HepG2 (cell line): ENCODE measurements around the gene FGGY. TPM values are rescaled to one million over a fixed set of nuclear protein-coding genes. Genes with fewer than 3 reads are reported as not detected.

Source experiments
- ATAC-seq: fragments of 200-7000 bp; cut with Tn5 transposase; 3 replicates; pipeline ENCODE4 v1.9.1; 2020; ENCODE audit warnings: mild to moderate bottlenecking, moderate library complexity
- BruUV-seq: library from RNA; stranded (reverse); fragments of 400-500 nt; replicated peaks from 2 replicates; lab custom pipeline; 2021; lab: Mats Ljungman, UMichigan
- CTCF ChIA-PET: fragments of 300-600 bp; formaldehyde crosslinking; extraction: SDS; loops from one replicate; lab custom pipeline; 2021; ENCODE audit warnings: low total read pairs, inconsistent platforms, low intra/inter-chr PET ratio; lab: Yijun Ruan, JAX
- POLR2A ChIA-PET: fragments of 350-600 bp; sonication (Branson Sonifier 250); formaldehyde crosslinking; loops from one replicate; lab custom pipeline; 2020; ENCODE audit warnings: antibody characterized with exemption, inconsistent platforms; lab: Yijun Ruan, JAX
- DNase-seq: peaks from one replicate; pipeline ENCODE4 v3.0.0-alpha.2; 2015; ENCODE audit warnings: low spot score
- FAIRE-seq: peaks from 3 replicates; lab custom pipeline; 2011; peaks lifted over from hg19 to GRCh38; lab: Jason Lieb, UNC
- H2AFZ ChIP-seq: one replicate; pipeline ENCODE4 v1.6.1; 2011; ENCODE audit warnings: low read length, inconsistent platforms
- H3K27ac ChIP-seq: fragments of 300-600 bp; 3 replicates; pipeline ENCODE4 v1.8.0; 2011; ENCODE audit warnings: mixed run types, mild to moderate bottlenecking, mixed read lengths, low read length, inconsistent platforms; ENCODE audit not compliant: insufficient read depth; ENCODE audit errors: extremely low read length
- H3K27me3 ChIP-seq, 2 experiments: fragments of 200-600 bp in 1 of 2; 2 replicates in 1 of 2; 3 replicates in 1 of 2; pipeline versions ENCODE4 v1.6.0 to v1.8.0; 2011; ENCODE audit warnings: low read length in 2 of 2, mild to moderate bottlenecking in 2 of 2, moderate library complexity in 2 of 2, inconsistent platforms in 1 of 2; ENCODE audit not compliant: insufficient read depth in 2 of 2, control insufficient read depth in 1 of 2
- H3K36me3 ChIP-seq, 2 experiments: fragments of 200-600 bp in 1 of 2; replicated peaks in 1 of 2; 2 replicates in 1 of 2; 3 replicates in 1 of 2; pipeline versions ENCODE4 v1.5.1 to v1.8.0; 2011; ENCODE audit warnings: low read length in 2 of 2, inconsistent platforms in 1 of 2; ENCODE audit not compliant: insufficient read depth in 2 of 2, control insufficient read depth in 1 of 2
- H3K4me1 ChIP-seq: 2 replicates; pipeline ENCODE4 v1.5.1; 2012; ENCODE audit warnings: low read length, inconsistent platforms; ENCODE audit not compliant: insufficient read depth
- H3K4me2 ChIP-seq: 2 replicates; pipeline ENCODE4 v1.6.0; 2011; ENCODE audit warnings: low read depth, low read length, inconsistent platforms
- H3K4me3 ChIP-seq, 3 experiments: fragments of 200-600 bp in 1 of 3; sonication (generic), shearing (Covaris generic) in 1 of 3; replicated peaks in 1 of 3; 2 replicates each; pipeline ENCODE4 v1.5.1; 2011 to 2016; ENCODE audit warnings: low read length in 3 of 3, inconsistent platforms in 2 of 3, low read depth in 2 of 3, mild to moderate bottlenecking in 2 of 3, control low read depth in 1 of 3, mixed read lengths in 1 of 3; ENCODE audit not compliant: insufficient read depth in 1 of 3
- H3K79me2 ChIP-seq: one replicate; pipeline ENCODE4 v1.6.1; 2011; ENCODE audit warnings: low read length, inconsistent platforms; ENCODE audit not compliant: insufficient read depth
- H3K9ac ChIP-seq: 2 replicates; pipeline ENCODE4 v1.6.0; 2011; ENCODE audit warnings: mild to moderate bottlenecking, low read depth, low read length, inconsistent platforms; ENCODE audit not compliant: insufficient read depth
- H3K9me3 ChIP-seq: 2 replicates; pipeline ENCODE4 v1.5.1; 2012; ENCODE audit warnings: mild to moderate bottlenecking, low read length
- H4K20me1 ChIP-seq: 2 replicates; pipeline ENCODE4 v1.6.0; 2011; ENCODE audit warnings: inconsistent platforms, mild to moderate bottlenecking, low read length, moderate library complexity; ENCODE audit not compliant: insufficient read depth
- ATF1 ChIP-seq: IDR thresholded peaks from 2 replicates; pipeline ENCODE4 v1.6.1; 2016; ENCODE audit warnings: mild to moderate bottlenecking, control low read depth
- CCAR2 ChIP-seq: fragments of 200-400 bp; formaldehyde crosslinking; optimal IDR thresholded peaks from 2 replicates; pipeline ENCODE3; 2018; ENCODE audit warnings: low read depth, mild to moderate bottlenecking, low read length, moderate library complexity
- MAX ChIP-seq: IDR thresholded peaks from 2 replicates; pipeline ENCODE4 v1.6.1; 2012; ENCODE audit warnings: inconsistent platforms
- PRDM4 ChIP-seq: sonication (generic); formaldehyde crosslinking; IDR thresholded peaks from 2 replicates; pipeline ENCODE4 v1.9.0; 2021; ENCODE audit warnings: missing genetic modification reagents, borderline replicate concordance
- SIX1 ChIP-seq: sonication (generic); formaldehyde crosslinking; IDR thresholded peaks from 2 replicates; pipeline ENCODE4 v1.4.0; 2020; ENCODE audit warnings: missing genetic modification reagents, borderline replicate concordance
- ZFX ChIP-seq: sonication (generic); formaldehyde crosslinking; IDR thresholded peaks from 2 replicates; pipeline ENCODE4 v1.4.0; 2020; ENCODE audit warnings: mild to moderate bottlenecking, low read depth, missing genetic modification reagents, moderate library complexity
- ZMAT3 ChIP-seq: sonication (generic); formaldehyde crosslinking; conservative IDR thresholded peaks from 2 replicates; pipeline ENCODE4 v1.7.0; 2021; ENCODE audit warnings: missing genetic modification reagents
- ZMYM3 ChIP-seq: sonication (generic); formaldehyde crosslinking; IDR thresholded peaks from 2 replicates; pipeline ENCODE4 v1.5.1; 2020; ENCODE audit warnings: mild to moderate bottlenecking, missing genetic modification reagents
- ZNF280B ChIP-seq: sonication (generic); formaldehyde crosslinking; IDR thresholded peaks from 2 replicates; pipeline ENCODE4 v1.5.0; 2020; ENCODE audit warnings: missing genetic modification reagents, mild to moderate bottlenecking, borderline replicate concordance
- ZNF382 ChIP-seq: sonication (generic); formaldehyde crosslinking; IDR thresholded peaks from 2 replicates; pipeline ENCODE4 v1.5.0; 2020; ENCODE audit warnings: missing genetic modification reagents, mild to moderate bottlenecking, borderline replicate concordance
- ZNF460 ChIP-seq: sonication (generic); formaldehyde crosslinking; IDR thresholded peaks from 2 replicates; pipeline ENCODE4 v1.5.1; 2020; ENCODE audit warnings: missing genetic modification reagents, mild to moderate bottlenecking, borderline replicate concordance
- ZNF577 ChIP-seq: sonication (generic); formaldehyde crosslinking; IDR thresholded peaks from 2 replicates; pipeline ENCODE4 v1.4.0; 2020; ENCODE audit warnings: mild to moderate bottlenecking, low read depth, missing genetic modification reagents, borderline replicate concordance
- ZNF850 ChIP-seq: sonication (generic); formaldehyde crosslinking; conservative IDR thresholded peaks from 2 replicates; pipeline ENCODE4 v1.9.0; 2021; ENCODE audit warnings: mild to moderate bottlenecking, missing genetic modification reagents
- ZNF891 ChIP-seq: sonication (generic); formaldehyde crosslinking; IDR thresholded peaks from 2 replicates; pipeline ENCODE4 v1.5.0; 2020; ENCODE audit warnings: mild to moderate bottlenecking, missing genetic modification reagents
- WGBS: methylation state at CpG from one replicate; pipeline ENCODE4 v1.1.6; 2017; ENCODE audit warnings: low lambda C conversion rate; 5-methylcytosine and 5-hydroxymethylcytosine counted together
- in situ Hi-C: cut with HindIII; loops from 2 replicates; pipeline ENCODE4 v1.10.0; 2017; ENCODE audit warnings: low pct_unique_long_range_greater_than_20kb; ENCODE audit not compliant: extremely low pct_ligation_motif_present
- intact Hi-C: fragments of 100-400 bp; cut with micrococcal nuclease; formaldehyde crosslinking; loops from one replicate; pipeline ENCODE4 v1.10.0; 2022; ENCODE audit not compliant: unreplicated experiment
- polyA plus RNA-seq, 8 experiments: library from polyadenylated mRNA; depleted of rRNA in 3 of 8; stranded (reverse) in 7 of 8; unstranded in 1 of 8; fragments of >200 nt; fragmentation: Illumina TruSeq in 4 of 8; extraction: Trizol in 4 of 8; gene quantifications; 2 replicates each; pipeline versions ENCODE4 v1.2.1 to v1.2.3, GENCODE V29; 2011 to 2016; ENCODE audit warnings: low read depth in 4 of 8, missing spikeins in 1 of 8, mixed read lengths in 1 of 8; ENCODE audit not compliant: insufficient read depth in 1 of 8
- total RNA-seq, 5 experiments: library from RNA; depleted of rRNA; stranded (reverse); fragments of >200 nt; fragmentation: Illumina TruSeq; extraction: Trizol; gene quantifications; 2 replicates each; pipeline ENCODE4 v1.2.3, GENCODE V29; 2016; ENCODE audit warnings: low read depth in 1 of 5
- TF ChIP-seq, protein P1 (sequence below): sonication (generic); formaldehyde crosslinking; IDR thresholded peaks from 2 replicates; pipeline ENCODE4 v1.5.0; 2020; ENCODE audit warnings: mild to moderate bottlenecking, missing genetic modification reagents
- TF ChIP-seq, protein P2 (sequence below): sonication (generic); formaldehyde crosslinking; IDR thresholded peaks from 2 replicates; pipeline ENCODE4 v1.8.0; 2023; ENCODE audit warnings: mild to moderate bottlenecking, missing genetic modification reagents

The FGGY gene
- total and polyA plus RNA-seq, 2 of the 13 experiments (the other 11 are each of a cell fraction or from before 2014, with no cell fraction given), result 15.7 to 27.5 TPM

- no peak for TF ChIP-seq PRDM4 (CRISPR knock-in tag)
- TF ChIP-seq ZNF577, result no peak
- no peak for TF ChIP-seq CCAR2
- no peak for TF ChIP-seq ZNF382 (CRISPR knock-in tag)
- no peak for TF ChIP-seq ZNF850 (CRISPR knock-in tag)
- no peak for TF ChIP-seq ZFX (CRISPR knock-in tag)
- no peak for TF ChIP-seq SIX1
- no peak for TF ChIP-seq ZNF891 (CRISPR knock-in tag)
- TF ChIP-seq ZMYM3, result no peak
- TF ChIP-seq, protein P1, sequence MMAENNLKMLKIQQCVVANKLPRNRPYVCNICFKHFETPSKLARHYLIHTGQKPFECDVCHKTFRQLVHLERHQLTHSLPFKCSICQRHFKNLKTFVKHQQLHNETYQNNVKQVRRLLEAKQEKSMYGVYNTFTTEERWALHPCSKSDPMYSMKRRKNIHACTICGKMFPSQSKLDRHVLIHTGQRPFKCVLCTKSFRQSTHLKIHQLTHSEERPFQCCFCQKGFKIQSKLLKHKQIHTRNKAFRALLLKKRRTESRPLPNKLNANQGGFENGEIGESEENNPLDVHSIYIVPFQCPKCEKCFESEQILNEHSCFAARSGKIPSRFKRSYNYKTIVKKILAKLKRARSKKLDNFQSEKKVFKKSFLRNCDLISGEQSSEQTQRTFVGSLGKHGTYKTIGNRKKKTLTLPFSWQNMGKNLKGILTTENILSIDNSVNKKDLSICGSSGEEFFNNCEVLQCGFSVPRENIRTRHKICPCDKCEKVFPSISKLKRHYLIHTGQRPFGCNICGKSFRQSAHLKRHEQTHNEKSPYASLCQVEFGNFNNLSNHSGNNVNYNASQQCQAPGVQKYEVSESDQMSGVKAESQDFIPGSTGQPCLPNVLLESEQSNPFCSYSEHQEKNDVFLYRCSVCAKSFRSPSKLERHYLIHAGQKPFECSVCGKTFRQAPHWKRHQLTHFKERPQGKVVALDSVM, result no peak
Observed at GRCh38 chr1:59383963-59384362, 87.1 kb downstream of the FGGY start (continued).

DNA sequence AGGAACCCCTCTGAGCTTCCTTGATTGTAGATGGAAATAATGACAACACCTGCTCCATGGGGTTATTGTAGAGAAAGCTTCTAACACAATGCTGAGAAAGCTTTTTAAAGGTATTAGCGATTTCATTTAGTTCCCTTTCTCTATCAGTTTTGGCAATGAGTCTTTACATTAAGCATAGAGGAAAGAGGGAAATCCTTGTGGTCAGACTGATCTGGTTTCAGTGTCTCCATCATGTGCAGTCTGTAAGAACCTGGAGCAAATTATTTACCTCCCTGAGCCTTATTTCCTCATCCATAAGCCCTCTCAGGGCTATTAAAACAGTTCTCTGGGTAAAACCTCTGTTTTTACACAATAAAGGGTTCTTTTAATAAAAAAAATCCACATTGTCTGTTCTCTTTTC, 87.5 kb downstream of the FGGY start:
- Histone ChIP-seq H3K4me2 (no peak overlapping the region), H3K79me2 (no peaks in the 10 kb centered on the region), H3K4me3 (no peak overlapping the region), H3K36me3 (no peaks in the 10 kb centered on the region), H3K9ac (no peak overlapping the region), H3K27ac (no peak overlapping the region), H4K20me1 (no peaks in the 10 kb centered on the region), H3K4me1 (no peaks in the 10 kb centered on the region), H3K9me3 (no peaks in the 10 kb centered on the region), H3K27me3 (no peaks in the 10 kb centered on the region), H2AFZ (no peak overlapping the region)
- TF ChIP-seq ZNF280B (no peak), ZNF460 (no peak), ZMAT3 (no peak), ATF1 (CRISPR knock-in tag) (no peak), MAX (no peak)
- TF ChIP-seq, protein P2, sequence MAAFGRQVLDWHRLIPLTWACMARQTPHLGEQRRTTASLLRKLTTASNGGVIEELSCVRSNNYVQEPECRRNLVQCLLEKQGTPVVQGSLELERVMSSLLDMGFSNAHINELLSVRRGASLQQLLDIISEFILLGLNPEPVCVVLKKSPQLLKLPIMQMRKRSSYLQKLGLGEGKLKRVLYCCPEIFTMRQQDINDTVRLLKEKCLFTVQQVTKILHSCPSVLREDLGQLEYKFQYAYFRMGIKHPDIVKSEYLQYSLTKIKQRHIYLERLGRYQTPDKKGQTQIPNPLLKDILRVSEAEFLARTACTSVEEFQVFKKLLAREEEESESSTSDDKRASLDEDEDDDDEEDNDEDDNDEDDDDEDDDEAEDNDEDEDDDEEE, result no peak
- FAIRE-seq (no peak), DNase-seq (no peak), ATAC-seq (no peak)
- in situ Hi-C loops, result no loop called here
- intact Hi-C loops, result no loop called here
- BruUV-seq, result no TSS peak
- POLR2A ChIA-PET, result no interaction called here
- CTCF ChIA-PET, result no interaction called here
- 90% methylated on average over 1 of the region's 1 CpG for WGBS
